Mesothelial cell of epicardium (in vitro differentiated cells): ENCODE data around the gene SPECC1L. TPM values are rescaled to one million over a fixed set of nuclear protein-coding genes. Genes with fewer than 3 reads are reported as not detected.

Experiments used
- DNase-seq, 2 experiments: peaks; one replicate each; pipeline ENCODE4 v3.0.0; 2021; ENCODE audit warnings: low spot score in 2 of 2; ENCODE audit not compliant: unreplicated experiment in 2 of 2
- H3K27ac Mint-ChIP-seq: 2 replicates; pipeline ENCODE4 v1.8.0; 2021; ENCODE audit warnings: mixed read lengths
- H3K27me3 Mint-ChIP-seq: 2 replicates; pipeline ENCODE4 v1.8.0; 2021; ENCODE audit warnings: low read depth, mixed read lengths
- H3K36me3 Mint-ChIP-seq: 2 replicates; pipeline ENCODE4 v1.8.0; 2021; ENCODE audit warnings: mixed read lengths
- H3K4me1 Mint-ChIP-seq: 2 replicates; pipeline ENCODE4 v1.8.0; 2021; ENCODE audit warnings: mixed read lengths
- H3K4me3 Mint-ChIP-seq: 2 replicates; pipeline ENCODE4 v1.8.0; 2021; ENCODE audit warnings: mild to moderate bottlenecking, moderate library complexity, mixed read lengths
- H3K9me3 Mint-ChIP-seq: 2 replicates; pipeline ENCODE4 v1.8.0; 2021; ENCODE audit warnings: mixed read lengths
- total RNA-seq: library from RNA; stranded (reverse); gene quantifications from 3 replicates; pipeline ENCODE4 v1.2.1, GENCODE V29; 2021
- TF ChIP-seq, protein P1 (sequence below): fragments of 200-600 bp; sonication (generic); IDR thresholded peaks from one replicate; pipeline ENCODE4 v1.5.0; 2021; ENCODE audit warnings: antibody characterized with exemption; ENCODE audit not compliant: unreplicated experiment

SPECC1L gene
- total RNA-seq, 1 donor from 2014 or later: 88.0 TPM

DNA sequence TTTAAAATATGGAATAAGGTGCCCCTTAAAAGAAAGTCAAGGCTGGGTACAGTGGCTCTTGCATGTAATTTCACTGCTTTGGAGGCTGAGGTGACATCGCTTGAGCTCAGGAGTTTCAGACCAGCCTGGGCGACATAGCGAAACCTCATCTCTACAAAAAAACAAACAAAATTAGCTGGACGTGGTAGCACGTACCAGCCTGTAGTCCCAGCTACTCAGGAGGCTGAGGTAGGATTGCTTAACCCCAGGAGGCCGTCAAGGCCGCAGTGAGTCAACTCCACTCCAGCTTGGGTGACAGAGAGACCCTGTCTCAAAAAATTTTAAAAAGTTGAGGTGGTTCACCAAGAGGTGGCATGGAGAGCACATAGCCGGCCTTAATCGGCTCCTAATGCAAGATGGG is 139.1 kb downstream of the SPECC1L start:
- no peak overlapping the region for H3K27ac Mint-ChIP-seq

DNA sequence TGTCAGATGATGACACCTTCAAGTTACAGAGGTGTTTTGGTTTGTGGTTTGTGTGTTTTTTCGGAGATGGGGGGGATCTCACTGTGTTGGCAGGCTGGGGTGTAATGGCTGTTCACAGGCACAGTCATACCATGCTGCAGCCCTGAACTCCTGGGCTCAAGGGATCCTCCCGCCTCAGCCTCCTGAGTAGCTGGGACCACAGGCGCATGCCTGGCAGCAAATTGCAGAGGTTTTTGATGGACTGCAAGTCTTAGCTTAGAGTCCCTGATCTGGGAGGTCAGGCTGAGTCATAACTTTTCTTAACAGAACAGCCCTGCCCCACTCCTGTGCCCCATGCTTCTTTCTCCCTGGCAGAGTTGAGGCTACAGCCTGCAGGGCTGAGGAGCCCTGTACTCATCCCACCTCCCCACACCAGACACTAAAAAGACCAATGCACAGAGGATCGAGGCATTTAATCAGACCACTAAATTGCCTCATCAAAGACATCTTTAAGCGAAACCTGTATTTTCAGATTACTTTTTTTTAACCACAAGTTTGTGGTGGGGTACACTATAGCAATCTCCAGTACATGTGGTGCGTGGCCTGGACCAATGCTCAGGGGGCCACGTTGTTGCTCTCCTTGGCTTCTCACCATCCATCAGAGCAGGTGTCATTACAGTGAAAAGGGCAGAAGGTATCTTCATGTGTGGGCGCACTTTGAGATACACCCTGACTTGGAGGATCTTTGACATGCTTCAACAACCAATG is 139.7 kb downstream of the SPECC1L start:
- no peak overlapping the region for H3K27ac Mint-ChIP-seq
- TF ChIP-seq, protein P1, sequence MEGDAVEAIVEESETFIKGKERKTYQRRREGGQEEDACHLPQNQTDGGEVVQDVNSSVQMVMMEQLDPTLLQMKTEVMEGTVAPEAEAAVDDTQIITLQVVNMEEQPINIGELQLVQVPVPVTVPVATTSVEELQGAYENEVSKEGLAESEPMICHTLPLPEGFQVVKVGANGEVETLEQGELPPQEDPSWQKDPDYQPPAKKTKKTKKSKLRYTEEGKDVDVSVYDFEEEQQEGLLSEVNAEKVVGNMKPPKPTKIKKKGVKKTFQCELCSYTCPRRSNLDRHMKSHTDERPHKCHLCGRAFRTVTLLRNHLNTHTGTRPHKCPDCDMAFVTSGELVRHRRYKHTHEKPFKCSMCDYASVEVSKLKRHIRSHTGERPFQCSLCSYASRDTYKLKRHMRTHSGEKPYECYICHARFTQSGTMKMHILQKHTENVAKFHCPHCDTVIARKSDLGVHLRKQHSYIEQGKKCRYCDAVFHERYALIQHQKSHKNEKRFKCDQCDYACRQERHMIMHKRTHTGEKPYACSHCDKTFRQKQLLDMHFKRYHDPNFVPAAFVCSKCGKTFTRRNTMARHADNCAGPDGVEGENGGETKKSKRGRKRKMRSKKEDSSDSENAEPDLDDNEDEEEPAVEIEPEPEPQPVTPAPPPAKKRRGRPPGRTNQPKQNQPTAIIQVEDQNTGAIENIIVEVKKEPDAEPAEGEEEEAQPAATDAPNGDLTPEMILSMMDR: no peak
- peaks cover 28% of the 10 kb centered on the region for H3K4me1 Mint-ChIP-seq

More for the DNA sequence above, 139.1 kb downstream of the SPECC1L start:
- DNase-seq: no peak
- Mint-ChIP-seq H3K9me3 (no peaks in the 10 kb centered on the region), H3K36me3 (peaks cover 20% of the 10 kb centered on the region), H3K27me3 (no peaks in the 10 kb centered on the region), H3K4me1 (peaks cover 32% of the 10 kb centered on the region), H3K4me3 (no peak overlapping the region)
- TF ChIP-seq, protein P1: no peak

DNA sequence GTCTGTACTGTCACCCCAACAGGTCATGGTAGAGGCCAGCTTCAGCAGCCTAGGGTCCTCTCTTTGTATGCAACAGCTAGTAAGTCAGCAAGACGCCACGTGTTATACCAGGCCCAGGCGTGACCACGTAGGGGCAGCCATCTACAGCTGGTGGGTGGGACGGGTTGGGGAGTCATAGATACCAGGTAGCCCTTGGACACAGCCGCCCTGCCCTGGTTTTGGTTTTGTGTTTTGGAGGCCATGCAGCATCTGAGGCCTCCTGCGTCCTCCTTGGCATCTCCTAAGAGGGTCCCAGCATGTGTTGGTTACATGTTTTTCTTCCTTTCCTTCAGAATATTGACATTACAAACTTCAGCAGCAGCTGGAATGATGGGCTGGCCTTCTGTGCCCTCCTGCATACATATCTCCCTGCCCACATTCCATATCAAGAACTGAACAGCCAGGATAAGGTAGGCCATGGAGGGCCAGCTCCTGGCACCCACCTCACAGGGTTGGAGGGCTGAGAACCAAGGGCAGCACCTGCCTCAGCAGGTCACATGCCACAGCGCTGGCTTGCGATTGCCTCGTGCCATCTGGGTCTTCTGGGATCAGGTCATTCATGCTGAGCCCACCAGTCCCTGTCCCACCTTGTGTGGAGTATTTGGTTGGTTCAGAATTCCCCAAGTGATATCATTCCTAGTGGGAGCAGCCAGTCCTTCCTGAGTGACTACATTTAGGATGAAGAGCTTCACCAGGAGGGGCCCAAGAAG is 140.8 kb downstream of the SPECC1L start:
- H3K36me3 Mint-ChIP-seq: peaks cover 19% of the 10 kb centered on the region
- no peak overlapping the region for H3K4me3 Mint-ChIP-seq
- peaks cover 23% of the 10 kb centered on the region for H3K4me1 Mint-ChIP-seq
- no peaks in the 10 kb centered on the region for H3K27me3 Mint-ChIP-seq
- DNase-seq: no peak
- H3K27ac Mint-ChIP-seq: no peak overlapping the region
- H3K9me3 Mint-ChIP-seq: no peaks in the 10 kb centered on the region
- TF ChIP-seq, protein P1: no peak

More for the DNA sequence above, 139.7 kb downstream of the SPECC1L start:
- Mint-ChIP-seq H3K4me3 (no peak overlapping the region), H3K36me3 (peaks cover 21% of the 10 kb centered on the region), H3K9me3 (no peaks in the 10 kb centered on the region), H3K27me3 (no peaks in the 10 kb centered on the region)
- DNase-seq: no peak

DNA sequence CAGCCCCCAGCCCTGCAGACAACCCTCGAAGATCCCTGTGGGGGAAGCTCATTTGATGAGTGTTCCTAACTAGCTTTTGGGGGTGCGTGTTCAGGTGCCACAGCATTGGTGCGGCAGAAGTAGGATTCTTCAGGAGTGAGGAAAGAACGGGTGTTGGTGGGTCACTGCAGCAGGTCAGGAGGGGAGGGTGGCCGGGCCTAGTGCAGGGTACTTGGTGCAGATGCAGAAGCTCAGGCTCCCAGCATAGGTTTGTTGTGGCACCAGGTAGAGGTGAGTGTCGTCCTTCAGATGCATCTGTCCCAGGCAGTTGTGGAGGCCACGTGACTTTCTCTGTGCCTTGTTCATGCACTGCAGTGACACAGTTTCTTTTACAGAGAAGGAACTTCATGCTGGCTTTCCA is 141.6 kb downstream of the SPECC1L start:
- H3K4me1 Mint-ChIP-seq: peaks cover 14% of the 10 kb centered on the region

DNA sequence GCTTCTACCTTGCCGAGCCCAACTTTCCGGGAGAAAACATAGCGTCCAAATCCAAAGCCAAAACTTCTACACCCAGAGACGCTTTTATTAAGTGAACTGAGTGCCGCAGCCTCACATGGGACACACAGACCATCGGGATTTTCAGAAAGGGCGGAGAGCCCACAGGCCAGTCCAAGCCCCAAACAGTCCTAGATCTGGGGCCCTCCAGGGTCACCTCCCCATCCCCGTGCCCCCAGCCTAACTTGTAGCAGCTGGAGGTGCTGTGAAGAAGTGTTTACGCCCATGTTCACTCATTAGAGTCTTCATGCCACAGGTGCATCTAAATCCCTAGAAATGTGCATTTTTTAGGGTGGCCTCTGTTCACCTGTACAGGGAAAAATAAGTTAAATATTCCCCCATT is 142.6 kb downstream of the SPECC1L start:
- H3K4me1 Mint-ChIP-seq: peaks cover 4% of the 10 kb centered on the region
- no peak overlapping the region for H3K27ac Mint-ChIP-seq
- DNase-seq: no peak
- TF ChIP-seq, protein P1: no peak
- H3K4me3 Mint-ChIP-seq: no peak overlapping the region
- no peaks in the 10 kb centered on the region for H3K9me3 Mint-ChIP-seq
- no peaks in the 10 kb centered on the region for H3K27me3 Mint-ChIP-seq
- H3K36me3 Mint-ChIP-seq: peaks cover 15% of the 10 kb centered on the region

More for the DNA sequence above, 141.6 kb downstream of the SPECC1L start:
- TF ChIP-seq, protein P1: no peak
- H3K4me3 Mint-ChIP-seq: no peak overlapping the region
- no peak for DNase-seq
- H3K36me3 Mint-ChIP-seq: peaks cover 15% of the 10 kb centered on the region
- no peaks in the 10 kb centered on the region for H3K9me3 Mint-ChIP-seq
- H3K27ac Mint-ChIP-seq: no peak overlapping the region
- H3K27me3 Mint-ChIP-seq: no peaks in the 10 kb centered on the region
